ENCODE results near the gene SORCS1. TPM values are rescaled to one million over a fixed set of nuclear protein-coding genes. Genes with fewer than 3 reads are reported as not detected.

The SORCS1 gene
- total RNA-seq, 2 experiments from 2014 or later, result not detected

DNA sequence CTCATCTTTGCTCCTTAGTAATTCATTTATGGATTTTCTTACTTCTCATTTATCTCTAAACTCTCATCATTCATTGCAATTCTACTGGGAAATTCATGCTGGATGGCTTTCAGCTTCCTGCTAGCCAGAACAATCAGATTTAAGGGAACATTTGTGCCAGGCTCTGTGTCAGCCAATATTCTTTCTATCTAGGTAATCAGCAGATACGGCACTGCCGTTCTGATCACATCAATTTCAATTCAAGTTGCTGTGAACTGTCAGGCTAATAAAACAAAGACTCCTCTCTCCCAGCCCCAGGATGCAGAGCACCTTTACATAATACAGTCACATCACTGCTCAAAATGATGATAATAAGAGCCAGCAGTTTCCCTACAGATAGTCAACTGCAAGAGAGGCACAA is 468.3 kb downstream of the SORCS1 start:
- Mint-ChIP-seq H3K36me3 (ENCODE audit: low read depth) (no peaks in the 10 kb centered on the region), H3K9me3 (peaks cover 3% of the 10 kb centered on the region), H3K27ac (no peak overlapping the region), H3K4me1 (ENCODE audit: low read depth) (no peaks in the 10 kb centered on the region), H3K27me3 (no peaks in the 10 kb centered on the region), H3K4me3 (no peak overlapping the region)
- POLR2A ChIA-PET, result no interaction called here
- TF ChIP-seq, protein P1, sequence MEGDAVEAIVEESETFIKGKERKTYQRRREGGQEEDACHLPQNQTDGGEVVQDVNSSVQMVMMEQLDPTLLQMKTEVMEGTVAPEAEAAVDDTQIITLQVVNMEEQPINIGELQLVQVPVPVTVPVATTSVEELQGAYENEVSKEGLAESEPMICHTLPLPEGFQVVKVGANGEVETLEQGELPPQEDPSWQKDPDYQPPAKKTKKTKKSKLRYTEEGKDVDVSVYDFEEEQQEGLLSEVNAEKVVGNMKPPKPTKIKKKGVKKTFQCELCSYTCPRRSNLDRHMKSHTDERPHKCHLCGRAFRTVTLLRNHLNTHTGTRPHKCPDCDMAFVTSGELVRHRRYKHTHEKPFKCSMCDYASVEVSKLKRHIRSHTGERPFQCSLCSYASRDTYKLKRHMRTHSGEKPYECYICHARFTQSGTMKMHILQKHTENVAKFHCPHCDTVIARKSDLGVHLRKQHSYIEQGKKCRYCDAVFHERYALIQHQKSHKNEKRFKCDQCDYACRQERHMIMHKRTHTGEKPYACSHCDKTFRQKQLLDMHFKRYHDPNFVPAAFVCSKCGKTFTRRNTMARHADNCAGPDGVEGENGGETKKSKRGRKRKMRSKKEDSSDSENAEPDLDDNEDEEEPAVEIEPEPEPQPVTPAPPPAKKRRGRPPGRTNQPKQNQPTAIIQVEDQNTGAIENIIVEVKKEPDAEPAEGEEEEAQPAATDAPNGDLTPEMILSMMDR (IDR thresholded peaks at IDR 0.05), result no peak
- DNase-seq (no peak), ATAC-seq (no peak)
- CTCF ChIA-PET, result interaction anchor here (1.4 kb wide), 1 partner anchor 10 kb away, joined by 6 read pairs; no protein-coding TSS in a partner anchor
- intact Hi-C loops (cut with micrococcal nuclease), result no loop called here

DNA sequence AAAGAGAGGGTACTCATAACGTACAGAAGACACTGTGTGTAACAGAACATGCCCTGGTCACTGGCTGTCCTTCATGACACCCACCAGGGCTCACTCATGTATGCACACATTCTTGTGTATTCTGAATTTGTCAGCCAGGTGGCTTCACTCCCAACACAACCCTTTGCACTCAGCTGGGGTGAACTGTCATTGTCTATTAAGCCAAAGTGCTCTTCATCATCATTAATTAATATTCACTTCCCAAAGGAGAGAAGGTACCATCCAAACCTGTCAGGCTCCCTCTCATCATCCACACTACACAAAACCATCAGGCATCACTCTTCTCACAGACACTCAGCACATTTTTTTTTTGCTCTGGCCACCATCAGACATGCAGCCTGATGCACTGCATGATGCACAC is 469.8 kb downstream of the SORCS1 start:
- no peak for DNase-seq
- no peak overlapping the region for H3K4me3 Mint-ChIP-seq
- no peaks in the 10 kb centered on the region for H3K27me3 Mint-ChIP-seq
- POLR2A ChIA-PET, result no interaction called here
- CTCF ChIA-PET, result no interaction called here
- intact Hi-C loops (cut with micrococcal nuclease), result no loop called here
- H3K4me1 Mint-ChIP-seq (ENCODE audit: low read depth), result no peaks in the 10 kb centered on the region
- H3K27ac Mint-ChIP-seq, result no peak overlapping the region
- no peaks in the 10 kb centered on the region for H3K36me3 Mint-ChIP-seq (ENCODE audit: low read depth)
- TF ChIP-seq, protein P1 (IDR thresholded peaks at IDR 0.05), result no peak
- no peak for ATAC-seq
- H3K9me3 Mint-ChIP-seq, result peaks cover 3% of the 10 kb centered on the region

DNA sequence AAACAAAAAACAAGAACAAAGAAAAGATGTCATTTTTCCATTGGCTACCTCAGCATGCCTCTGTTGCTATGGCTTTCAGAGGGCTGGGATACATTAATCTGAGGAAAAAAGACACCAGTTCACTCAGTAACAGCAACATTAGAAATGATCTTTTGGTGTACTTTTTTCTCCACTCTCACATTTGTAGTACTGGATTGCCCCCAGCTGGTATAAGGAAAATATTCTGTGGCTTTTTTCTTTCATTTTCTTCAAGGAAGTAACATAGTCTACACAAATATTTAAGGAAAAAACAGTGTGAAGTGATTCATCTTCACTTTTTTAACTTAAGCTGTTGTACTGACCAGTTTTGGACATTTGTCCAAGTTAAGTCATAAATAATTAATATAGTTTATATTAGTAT is 482.3 kb downstream of the SORCS1 start:
- TF ChIP-seq, protein P1 (IDR thresholded peaks at IDR 0.05), result no peak
- no peaks in the 10 kb centered on the region for H3K27me3 Mint-ChIP-seq
- no peak overlapping the region for H3K4me3 Mint-ChIP-seq
- H3K27ac Mint-ChIP-seq, result no peak overlapping the region
- H3K4me1 Mint-ChIP-seq (ENCODE audit: low read depth), result no peaks in the 10 kb centered on the region
- no peaks in the 10 kb centered on the region for H3K9me3 Mint-ChIP-seq
- ChIA-PET CTCF (no interaction called here), POLR2A (no interaction called here)
- ATAC-seq (no peak), DNase-seq (no peak)
- intact Hi-C loops (cut with micrococcal nuclease), result no loop called here
- H3K36me3 Mint-ChIP-seq (ENCODE audit: low read depth), result no peaks in the 10 kb centered on the region

GRCh38 chr10:106680061-106680460 is 484.4 kb downstream of the SORCS1 start:
- Mint-ChIP-seq H3K27me3 (no peaks in the 10 kb centered on the region), H3K4me1 (ENCODE audit: low read depth) (no peaks in the 10 kb centered on the region), H3K9me3 (no peaks in the 10 kb centered on the region), H3K36me3 (ENCODE audit: low read depth) (no peaks in the 10 kb centered on the region), H3K27ac (no peak overlapping the region), H3K4me3 (no peak overlapping the region)
- DNase-seq (no peak), ATAC-seq (no peak)
- intact Hi-C loops (cut with micrococcal nuclease), result no loop called here
- ChIA-PET POLR2A (interaction anchor here (1.1 kb wide), 1 partner anchor 10 kb away, joined by 4 read pairs; no protein-coding TSS in a partner anchor), CTCF (no interaction called here)
- TF ChIP-seq, protein P1 (IDR thresholded peaks at IDR 0.05), result no peak

DNA sequence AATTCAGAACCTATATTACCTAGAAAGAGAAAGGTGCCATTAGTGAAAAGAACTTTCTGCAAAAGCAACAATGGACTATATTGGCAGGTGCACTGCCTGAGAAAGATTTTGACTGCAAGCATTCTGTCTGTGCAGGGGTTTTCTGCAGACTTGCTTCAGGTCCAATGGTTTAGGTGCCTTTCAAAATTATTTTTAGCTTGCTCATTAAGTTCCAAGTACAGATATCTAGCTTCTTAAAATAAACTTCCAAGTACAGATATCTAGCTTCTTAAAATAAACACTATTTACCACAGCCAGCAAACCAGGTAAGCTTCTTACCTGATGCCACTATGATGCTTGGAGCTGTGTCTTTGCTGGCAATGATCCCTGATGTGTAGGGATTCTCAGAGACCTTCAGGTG is 485.2 kb downstream of the SORCS1 start:
- TF ChIP-seq, protein P1 (IDR thresholded peaks at IDR 0.05), result no peak
- intact Hi-C loops (cut with micrococcal nuclease), result no loop called here
- Mint-ChIP-seq H3K4me3 (no peak overlapping the region), H3K27me3 (no peaks in the 10 kb centered on the region), H3K27ac (no peak overlapping the region), H3K36me3 (ENCODE audit: low read depth) (no peaks in the 10 kb centered on the region), H3K4me1 (ENCODE audit: low read depth) (no peaks in the 10 kb centered on the region), H3K9me3 (no peaks in the 10 kb centered on the region)
- ChIA-PET POLR2A (interaction anchor here (1.1 kb wide), 1 partner anchor 9 kb away, joined by 4 read pairs; no protein-coding TSS in a partner anchor), CTCF (no interaction called here)
- ATAC-seq (no peak), DNase-seq (no peak)

Data from activated CD8-positive, alpha-beta T cell treated with anti-CD3 and anti-CD28 coated beads for 36 hours (primary cell).